NCI-H187 (cell line): ENCODE measurements around the gene NEK8.
"Not testable (repeated sequence)": the region's sequence is repeated elsewhere in the genome, so short reads cannot be mapped to it uniquely, and the experiment has no call there.

Experiments used
- DNase-seq, 2 experiments: peaks; one replicate each; lab custom pipeline; 2025; lab: John Stamatoyannopoulos, UW

The NEK8 gene

DNA sequence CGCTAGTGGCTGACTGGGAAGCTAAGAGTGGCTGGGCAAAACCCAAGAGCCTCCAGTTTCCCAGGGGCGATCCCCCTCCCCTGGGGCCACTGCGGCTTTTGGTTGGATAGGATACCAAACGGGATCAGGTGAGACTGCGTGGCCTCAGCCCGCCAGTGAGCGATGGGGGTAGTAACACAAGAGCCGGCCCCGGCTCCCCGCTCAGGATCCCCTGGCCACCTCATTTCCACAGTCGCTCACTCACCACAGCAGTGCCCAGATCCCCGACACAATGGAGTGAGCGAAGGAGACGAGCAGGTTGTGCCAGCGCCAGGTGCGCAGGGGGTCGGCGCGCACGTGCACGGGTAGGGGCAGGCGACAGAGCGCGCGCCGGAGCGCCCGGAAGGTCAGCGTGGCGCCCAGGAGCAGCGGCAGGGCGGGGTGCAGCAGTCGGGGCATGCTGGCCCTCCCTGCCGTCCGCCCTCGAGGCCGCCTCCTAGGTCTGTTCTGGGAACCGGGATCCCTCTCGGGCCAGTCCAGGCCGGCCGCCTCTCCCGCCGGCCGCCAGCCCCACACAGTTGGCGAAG lies 2.8 kb upstream of the NEK8 start:
- DNase-seq: peak; percentile 30 to 33

- peak; percentile 33 to 61 for DNase-seq
Observed at GRCh38 chr17:28726226-28726626, 2.4 kb upstream of the NEK8 start, which contains the start of gene TLCD1. TLCD1 (minus strand) TSS chr17:28726233; CDS start chr17:28726097, 136 bp downstream.

DNA sequence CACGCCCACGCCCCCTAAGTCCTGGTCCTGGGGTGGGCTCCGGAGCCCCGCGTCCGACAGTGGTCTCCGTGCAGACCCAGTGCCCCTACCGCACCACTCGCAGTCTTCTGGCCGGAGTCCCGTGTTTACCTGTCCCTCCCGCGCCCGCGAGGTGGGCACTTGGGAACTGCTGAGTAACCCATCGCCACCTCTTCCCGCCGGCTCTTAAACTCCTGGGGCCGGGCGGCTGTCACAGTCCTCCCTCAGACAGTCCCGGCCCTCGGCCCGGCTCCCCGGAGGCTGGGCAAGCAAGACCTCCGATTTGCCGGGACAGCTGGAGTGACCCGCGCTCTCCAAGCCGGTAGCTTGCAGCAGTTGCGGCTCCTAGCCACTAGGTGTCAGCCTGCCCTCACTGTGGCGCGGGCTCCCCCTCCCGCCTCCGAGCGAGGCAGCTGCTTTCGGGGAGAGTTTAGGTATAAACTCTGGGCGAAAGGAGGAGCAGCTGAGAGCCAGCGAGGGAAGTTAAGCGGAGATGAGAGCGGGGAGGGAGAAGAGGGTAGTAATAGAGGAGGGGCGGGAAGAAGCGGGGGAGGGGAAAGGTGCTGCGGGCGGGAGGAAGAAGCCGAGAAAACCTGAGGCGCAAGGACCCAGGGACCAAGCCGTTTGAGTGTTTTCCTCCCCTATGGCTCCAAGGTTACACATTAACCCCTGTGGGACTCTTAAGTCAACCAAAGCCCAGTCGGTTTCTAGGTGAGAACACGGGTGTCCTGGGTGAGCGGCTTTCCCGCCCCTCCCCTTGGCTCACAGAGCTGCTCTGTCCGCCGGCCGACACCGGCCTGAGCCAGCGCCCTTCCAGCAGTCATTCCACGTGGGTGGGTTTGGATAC lies 1.7 kb upstream of the NEK8 start:
- DNase-seq: peak; percentile 86 to 94

DNA sequence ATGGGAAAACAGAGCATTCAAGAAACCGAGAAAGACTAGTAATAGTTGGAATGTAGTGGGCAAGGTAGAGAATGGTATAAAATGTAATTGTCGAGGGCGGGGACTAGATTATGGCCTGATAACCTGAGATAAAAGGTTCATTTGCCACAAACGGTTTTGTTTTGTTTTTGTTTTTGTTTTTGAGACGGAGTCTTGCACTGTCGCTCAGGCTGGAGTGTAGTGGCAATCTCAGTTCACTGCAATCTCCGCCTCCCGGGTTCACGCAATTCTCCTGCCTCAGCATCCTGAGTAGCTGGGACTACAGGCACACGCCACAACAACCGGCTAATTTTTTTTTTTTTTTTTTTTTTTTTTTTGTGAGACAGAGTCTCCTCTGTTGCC lies 1.4 kb downstream of the NEK8 start:
- DNase-seq: no peak

GRCh38 chr17:28733346-28733745 lies 4.8 kb downstream of the NEK8 start:
- no peak for DNase-seq

DNA sequence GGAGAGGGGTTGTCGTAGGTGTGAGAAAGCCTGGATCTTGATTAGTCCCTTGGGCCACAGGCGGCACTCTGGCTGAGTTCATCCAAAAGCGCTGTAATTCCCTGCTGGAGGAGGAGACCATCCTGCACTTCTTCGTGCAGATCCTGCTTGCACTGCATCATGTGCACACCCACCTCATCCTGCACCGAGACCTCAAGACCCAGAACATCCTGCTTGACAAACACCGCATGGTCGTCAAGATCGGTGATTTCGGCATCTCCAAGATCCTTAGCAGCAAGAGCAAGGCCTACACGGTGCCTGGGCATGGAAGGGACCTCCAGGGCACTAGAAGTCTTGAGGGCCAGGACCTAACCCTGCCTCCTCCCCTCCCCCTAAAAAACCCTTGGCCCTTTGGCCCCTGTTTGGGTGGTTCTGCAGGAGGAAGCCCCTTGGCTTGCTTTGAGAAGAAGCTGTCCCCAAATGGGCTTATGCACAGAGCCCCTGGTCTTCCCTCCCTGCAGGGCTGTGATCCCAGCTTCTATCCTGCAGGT lies 6.2 kb downstream of the NEK8 start:
- DNase-seq: no peak

GRCh38 chr17:28735242-28735722 lies 6.7 kb downstream of the NEK8 start:
- DNase-seq: no peak

- DNase-seq: not testable (repeated sequence)
Observed at GRCh38 chr17:28735913-28736769, 7.6 kb downstream of the NEK8 start.

DNA sequence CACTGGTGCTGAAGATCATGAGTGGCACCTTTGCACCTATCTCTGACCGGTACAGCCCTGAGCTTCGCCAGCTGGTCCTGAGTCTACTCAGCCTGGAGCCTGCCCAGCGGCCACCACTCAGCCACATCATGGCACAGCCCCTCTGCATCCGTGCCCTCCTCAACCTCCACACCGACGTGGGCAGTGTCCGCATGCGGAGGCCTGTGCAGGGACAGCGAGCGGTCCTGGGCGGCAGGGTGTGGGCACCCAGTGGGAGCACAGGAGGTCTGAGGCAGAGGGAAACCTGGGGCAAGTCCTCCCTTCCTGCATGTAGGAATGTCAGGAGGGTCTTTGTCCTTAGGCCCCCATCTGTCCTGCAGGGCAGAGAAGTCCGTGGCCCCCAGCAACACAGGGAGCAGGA lies 8.7 kb downstream of the NEK8 start:
- DNase-seq: no peak

- DNase-seq: no peak
Observed at GRCh38 chr17:28737770-28738679, 9.4 kb downstream of the NEK8 start.

GRCh38 chr17:28738680-28739384 lies 10.2 kb downstream of the NEK8 start:
- DNase-seq: no peak

GRCh38 chr17:28740406-28741357 lies 12.1 kb downstream of the NEK8 start:
- no peak for DNase-seq

- no peak for DNase-seq
Observed at GRCh38 chr17:28741358-28742349, 13.1 kb downstream of the NEK8 start.

DNA sequence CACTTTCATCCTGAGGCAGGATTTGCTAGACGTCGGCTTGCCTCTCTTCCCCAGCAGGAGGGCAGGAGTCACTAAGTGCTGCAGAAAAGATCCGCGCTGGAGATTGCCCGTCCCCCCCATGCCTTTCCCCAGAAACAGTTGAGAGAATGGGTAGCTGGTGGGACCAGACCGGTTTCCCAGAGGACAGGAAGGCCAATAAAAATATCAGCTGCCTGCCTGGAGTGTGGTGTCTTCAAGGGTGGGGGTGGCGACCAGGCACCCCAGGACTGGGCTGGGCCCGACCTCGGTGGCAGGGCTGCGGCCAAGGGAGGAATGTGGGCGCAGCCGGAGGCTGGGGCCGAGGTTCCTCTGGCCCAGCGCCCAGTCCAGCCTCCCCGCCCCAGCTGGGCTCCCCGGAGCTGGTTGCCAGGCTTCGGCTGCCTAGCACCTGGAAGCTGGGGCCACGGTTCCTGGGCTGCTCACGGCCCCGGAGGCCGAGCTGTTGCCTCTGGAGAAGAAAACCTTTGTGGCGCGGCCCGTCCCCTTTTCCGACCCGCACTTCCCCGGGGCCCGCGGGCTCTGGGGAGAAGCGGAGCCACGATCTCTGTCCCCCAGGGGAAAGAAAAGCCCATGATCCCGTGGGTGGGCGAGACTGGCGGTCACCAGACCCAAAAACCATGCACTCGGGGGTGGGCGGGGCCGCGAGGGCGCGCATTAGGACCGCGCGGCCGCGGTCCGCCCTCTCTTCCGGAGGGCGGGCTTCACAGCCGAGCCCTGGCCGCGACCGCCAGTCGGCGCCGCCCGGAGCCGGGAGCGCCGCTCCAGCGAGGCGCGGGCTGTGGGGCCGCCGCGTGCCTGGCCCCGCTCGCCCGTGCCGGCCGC lies 14.9 kb downstream of the NEK8 start, which contains the start of gene TRAF4:
TRAF4 (plus strand) TSS at position 769 of the 861 bp plus-strand sequence. CDS start 102 bp downstream, outside the sequence.
- peak; percentile 65 to 66 for DNase-seq

DNA sequence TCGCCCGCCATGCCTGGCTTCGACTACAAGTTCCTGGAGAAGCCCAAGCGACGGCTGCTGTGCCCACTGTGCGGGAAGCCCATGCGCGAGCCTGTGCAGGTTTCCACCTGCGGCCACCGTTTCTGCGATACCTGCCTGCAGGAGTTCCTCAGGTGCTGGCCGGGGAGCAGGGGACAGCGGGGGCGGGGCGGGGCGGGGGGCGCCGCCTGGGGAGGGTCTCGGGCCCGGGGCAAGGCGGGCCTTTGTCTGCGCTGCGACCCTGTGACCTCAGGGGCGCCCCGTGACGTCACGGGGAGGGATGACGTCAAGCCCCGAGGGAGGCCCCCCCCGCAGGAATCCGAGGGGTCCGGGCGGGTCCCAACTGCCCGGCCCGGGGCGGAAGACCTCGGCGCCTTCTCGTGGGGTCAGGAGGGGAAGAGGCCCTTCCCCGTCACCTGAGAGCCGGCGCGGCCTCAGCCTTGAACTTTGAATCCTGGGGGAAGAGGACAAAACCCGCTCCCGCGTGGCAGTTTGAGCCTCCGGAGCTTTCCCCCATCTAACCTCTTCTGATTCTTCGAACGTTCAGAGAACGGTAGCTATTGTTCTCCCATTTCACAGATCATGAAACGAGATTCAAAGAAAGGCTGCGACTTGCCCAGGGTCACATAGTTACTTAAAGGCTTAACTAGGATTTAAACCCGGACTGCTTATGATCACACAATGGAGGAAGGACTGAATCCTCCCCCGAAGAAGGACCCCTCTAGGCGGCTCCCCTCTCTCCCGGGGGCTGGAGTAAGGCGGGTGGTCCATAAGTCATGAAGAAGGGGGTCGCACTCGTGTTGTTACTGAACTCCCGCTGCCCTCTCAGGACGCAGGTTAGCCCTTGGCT lies 15.8 kb downstream of the NEK8 start:
- DNase-seq: no peak
